ENCODE measurements around the gene NOTCH1.

DNA sequence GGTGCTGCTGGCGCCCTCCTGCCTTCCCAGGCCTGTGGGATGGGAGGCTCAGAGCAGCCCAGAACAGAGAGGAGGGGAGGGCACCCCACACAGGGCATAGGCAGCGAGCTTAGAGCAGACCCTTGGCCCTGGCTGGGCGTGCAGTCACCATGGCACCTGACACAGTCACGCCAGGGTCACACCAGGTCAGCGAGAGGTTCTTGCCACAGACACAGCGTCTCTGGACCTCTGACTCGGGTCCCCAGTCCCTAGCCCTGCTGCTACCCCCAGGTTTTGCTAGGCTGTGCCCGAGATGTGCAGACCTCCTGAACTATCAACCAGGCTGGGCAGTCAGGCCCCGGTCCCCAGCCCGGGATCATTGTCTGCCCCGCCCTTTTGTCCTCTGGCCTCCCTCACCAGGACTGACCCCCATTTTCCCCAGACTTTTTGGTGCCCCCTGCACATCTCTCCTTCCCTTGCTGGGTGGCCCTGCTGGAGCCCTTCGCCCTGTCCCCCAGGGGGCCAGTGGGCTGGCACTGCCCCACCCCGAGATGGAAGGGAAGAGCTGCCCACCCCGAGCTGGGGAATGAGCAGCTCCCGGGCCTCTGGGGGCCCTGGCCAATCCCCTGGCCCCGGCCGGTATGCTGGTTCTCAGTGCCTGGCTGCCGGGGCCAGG lies 24.5 kb upstream of the NOTCH1 start:
- TF ChIP-seq, protein P1, sequence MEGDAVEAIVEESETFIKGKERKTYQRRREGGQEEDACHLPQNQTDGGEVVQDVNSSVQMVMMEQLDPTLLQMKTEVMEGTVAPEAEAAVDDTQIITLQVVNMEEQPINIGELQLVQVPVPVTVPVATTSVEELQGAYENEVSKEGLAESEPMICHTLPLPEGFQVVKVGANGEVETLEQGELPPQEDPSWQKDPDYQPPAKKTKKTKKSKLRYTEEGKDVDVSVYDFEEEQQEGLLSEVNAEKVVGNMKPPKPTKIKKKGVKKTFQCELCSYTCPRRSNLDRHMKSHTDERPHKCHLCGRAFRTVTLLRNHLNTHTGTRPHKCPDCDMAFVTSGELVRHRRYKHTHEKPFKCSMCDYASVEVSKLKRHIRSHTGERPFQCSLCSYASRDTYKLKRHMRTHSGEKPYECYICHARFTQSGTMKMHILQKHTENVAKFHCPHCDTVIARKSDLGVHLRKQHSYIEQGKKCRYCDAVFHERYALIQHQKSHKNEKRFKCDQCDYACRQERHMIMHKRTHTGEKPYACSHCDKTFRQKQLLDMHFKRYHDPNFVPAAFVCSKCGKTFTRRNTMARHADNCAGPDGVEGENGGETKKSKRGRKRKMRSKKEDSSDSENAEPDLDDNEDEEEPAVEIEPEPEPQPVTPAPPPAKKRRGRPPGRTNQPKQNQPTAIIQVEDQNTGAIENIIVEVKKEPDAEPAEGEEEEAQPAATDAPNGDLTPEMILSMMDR (IDR thresholded peaks at IDR 0.05; ENCODE audit: poor library complexity, severe bottlenecking): no peak
- no peak for TF ChIP-seq EP300 (conservative IDR thresholded peaks at IDR 0.05; ENCODE audit: poor library complexity, severe bottlenecking)
